Suprapubic skin (tissue), 3 donors: ENCODE measurements around the gene RASA2.

Experiments
- CTCF ChIP-seq, 2 donors: fragments of 200-600 bp in 1 of 2; fragments of 450-650 bp in 1 of 2; sonication (generic) in 1 of 2; IDR thresholded peaks; one replicate each; pipeline ENCODE4 v1.5.1; 2016 to 2019; ENCODE audit warnings: antibody characterized with exemption in 2 of 2, mild to moderate bottlenecking in 1 of 2, moderate library complexity in 1 of 2
- EP300 ChIP-seq: sonication (generic); formaldehyde crosslinking; IDR thresholded peaks from one replicate; pipeline ENCODE4 v1.6.1; 2017; ENCODE audit warnings: antibody characterized with exemption
- POLR2A ChIP-seq, 2 donors: fragments of 450-650 bp; IDR thresholded peaks; one replicate each; pipeline ENCODE4 v1.6.1; 2017; ENCODE audit warnings: antibody characterized with exemption in 2 of 2, mild to moderate bottlenecking in 2 of 2, moderate library complexity in 2 of 2

- no peak for TF ChIP-seq CTCF (IDR thresholded peaks at IDR 0.05)
- TF ChIP-seq POLR2A (IDR thresholded peaks at IDR 0.05), result no peak
- TF ChIP-seq EP300, result no peak
Observed at GRCh38 chr3:141629976-141630375, 143.1 kb downstream of the RASA2 start.
